Measurements from ENCODE around the gene POLR3H.

DNA sequence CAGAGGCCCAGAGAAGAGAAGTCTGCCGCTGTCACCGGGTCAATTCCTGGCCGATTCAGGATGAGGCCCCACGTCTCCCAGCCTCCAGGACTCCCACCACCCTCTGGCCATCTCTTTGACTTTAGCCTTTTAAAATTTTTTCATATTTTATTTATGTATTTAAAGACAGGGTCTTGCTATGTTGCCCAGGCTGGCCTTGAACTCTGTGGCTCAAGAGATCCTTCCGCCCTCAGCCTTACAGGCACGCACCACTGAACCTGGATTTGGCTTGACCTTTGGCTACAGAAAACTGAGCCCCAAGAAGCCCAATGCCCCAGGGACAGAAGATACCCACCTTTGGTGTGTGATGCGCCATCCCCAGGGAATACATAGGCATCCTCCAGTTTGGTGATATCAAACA, 3.9 kb downstream of the POLR3H start:
- TF ChIP-seq, protein P1, sequence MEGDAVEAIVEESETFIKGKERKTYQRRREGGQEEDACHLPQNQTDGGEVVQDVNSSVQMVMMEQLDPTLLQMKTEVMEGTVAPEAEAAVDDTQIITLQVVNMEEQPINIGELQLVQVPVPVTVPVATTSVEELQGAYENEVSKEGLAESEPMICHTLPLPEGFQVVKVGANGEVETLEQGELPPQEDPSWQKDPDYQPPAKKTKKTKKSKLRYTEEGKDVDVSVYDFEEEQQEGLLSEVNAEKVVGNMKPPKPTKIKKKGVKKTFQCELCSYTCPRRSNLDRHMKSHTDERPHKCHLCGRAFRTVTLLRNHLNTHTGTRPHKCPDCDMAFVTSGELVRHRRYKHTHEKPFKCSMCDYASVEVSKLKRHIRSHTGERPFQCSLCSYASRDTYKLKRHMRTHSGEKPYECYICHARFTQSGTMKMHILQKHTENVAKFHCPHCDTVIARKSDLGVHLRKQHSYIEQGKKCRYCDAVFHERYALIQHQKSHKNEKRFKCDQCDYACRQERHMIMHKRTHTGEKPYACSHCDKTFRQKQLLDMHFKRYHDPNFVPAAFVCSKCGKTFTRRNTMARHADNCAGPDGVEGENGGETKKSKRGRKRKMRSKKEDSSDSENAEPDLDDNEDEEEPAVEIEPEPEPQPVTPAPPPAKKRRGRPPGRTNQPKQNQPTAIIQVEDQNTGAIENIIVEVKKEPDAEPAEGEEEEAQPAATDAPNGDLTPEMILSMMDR (optimal IDR thresholded peaks at IDR 0.05 in 1 of 3, IDR thresholded peaks at IDR 0.05 in 1 of 3, conservative IDR thresholded peaks at IDR 0.05 in 1 of 3; ENCODE audit: extremely low read depth in 1 of 3, insufficient read depth in 2 of 3, low read length in 3 of 3), result no peak
- TF ChIP-seq EZH2 (IDR thresholded peaks at IDR 0.05; ENCODE audit: low read length), result no peak
